GF-D8 (cell line): Measurements from ENCODE around the gene OLFM3.
A peak's percentile ranks its signal among the peaks of the same experiment; 100 is the strongest.

Source experiments
- DNase-seq: peaks from one replicate; lab custom pipeline; 2025; lab: John Stamatoyannopoulos, UW

OLFM3 gene

GRCh38 chr1:101847626-101848025 is 149.1 kb downstream of the OLFM3 start:
- no peak for DNase-seq

DNA sequence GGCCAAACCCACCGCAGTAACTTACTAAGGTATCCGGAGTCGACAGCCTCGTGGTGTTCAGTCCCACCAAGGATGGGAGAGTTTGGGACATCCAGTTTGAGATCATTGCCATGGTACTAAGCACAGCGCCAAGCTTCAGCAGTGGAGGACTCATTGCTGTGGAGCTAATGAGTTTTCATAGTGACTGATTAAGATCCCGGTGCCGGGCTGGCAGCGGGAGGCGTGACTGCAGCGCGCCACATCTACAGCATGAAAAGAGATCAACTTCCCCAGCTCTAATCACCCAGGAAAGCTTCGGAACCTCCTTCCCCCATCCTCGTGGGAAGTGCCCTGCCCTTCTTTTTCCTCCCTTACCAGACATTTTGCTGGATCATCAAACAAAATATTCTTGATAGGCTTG is 149.9 kb downstream of the OLFM3 start:
- no peak for DNase-seq

GRCh38 chr1:101843160-101843559 is 153.6 kb downstream of the OLFM3 start:
- DNase-seq: no peak

DNA sequence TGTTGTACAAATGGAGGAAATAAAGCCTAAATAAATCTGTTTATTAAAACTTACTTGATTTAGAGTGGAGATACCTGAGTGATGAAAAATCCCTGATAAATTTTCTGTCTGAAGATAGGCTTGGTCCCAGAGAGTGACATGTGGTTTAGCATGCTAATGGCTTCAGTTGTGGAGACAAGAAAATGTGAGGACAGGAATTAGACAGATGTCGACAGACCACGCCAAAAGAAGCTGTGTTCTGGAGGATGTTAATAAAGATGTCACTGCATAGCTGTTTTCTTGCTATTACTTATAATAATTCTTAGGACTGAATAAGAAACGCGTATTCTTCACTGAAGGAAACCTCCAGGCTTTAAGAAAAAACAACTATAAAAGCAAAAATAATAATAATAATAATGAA is 154.9 kb downstream of the OLFM3 start:
- no peak for DNase-seq

DNA sequence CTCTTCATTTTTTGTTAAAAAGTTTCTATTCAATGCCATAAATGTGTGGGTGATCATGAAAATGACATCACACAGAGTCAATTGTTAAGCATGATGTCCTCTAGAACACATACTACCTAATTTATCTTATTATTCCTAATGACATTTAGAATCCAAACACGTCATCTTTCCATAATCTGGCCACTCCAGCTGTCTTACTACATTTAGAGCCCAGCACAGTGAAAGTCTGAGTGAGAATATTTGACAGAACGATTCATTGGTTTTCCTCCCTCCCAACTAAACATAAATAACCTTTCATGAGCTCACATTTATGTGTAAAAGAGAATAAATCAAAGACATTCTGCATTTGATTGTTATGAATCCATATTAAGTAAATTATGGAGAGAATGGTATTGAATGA is 160.7 kb downstream of the OLFM3 start:
- no peak for DNase-seq

- DNase-seq: no peak
Observed at GRCh38 chr1:101833312-101833711, 163.4 kb downstream of the OLFM3 start.

DNA sequence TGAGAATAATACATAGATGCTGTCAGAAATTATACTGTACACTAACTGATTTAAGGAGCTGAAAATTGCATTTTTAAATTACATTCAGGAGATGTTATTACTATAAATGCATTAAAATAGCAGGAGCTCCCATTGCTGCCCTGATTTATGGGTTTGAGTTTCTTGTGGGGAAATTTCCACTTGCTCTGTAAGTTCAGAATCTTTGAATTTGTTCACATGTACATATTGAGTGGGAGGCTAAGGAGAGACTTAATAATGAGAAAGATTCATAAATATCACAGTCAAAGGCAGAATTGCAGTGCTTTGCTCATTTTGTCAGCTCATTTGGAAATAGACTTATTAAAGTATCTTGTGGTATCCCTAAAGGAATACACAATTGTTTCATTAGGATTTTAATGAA is 170.3 kb downstream of the OLFM3 start:
- no peak for DNase-seq

- DNase-seq: no peak
Observed at GRCh38 chr1:101820071-101820470, 176.7 kb downstream of the OLFM3 start.

GRCh38 chr1:101816262-101816661 is 180.5 kb downstream of the OLFM3 start:
- DNase-seq: no peak

- no peak for DNase-seq
Observed at GRCh38 chr1:101798417-101798816, 198.3 kb downstream of the OLFM3 start.

GRCh38 chr1:101797722-101798121 is 199.0 kb downstream of the OLFM3 start:
- no peak for DNase-seq

GRCh38 chr1:101781201-101781831 is 215.4 kb downstream of the OLFM3 start:
- DNase-seq: peak; percentile 16

GRCh38 chr1:101769520-101769919 is 227.2 kb downstream of the OLFM3 start:
- no peak for DNase-seq

GRCh38 chr1:101757985-101758384 is 238.7 kb downstream of the OLFM3 start:
- no peak for DNase-seq

DNA sequence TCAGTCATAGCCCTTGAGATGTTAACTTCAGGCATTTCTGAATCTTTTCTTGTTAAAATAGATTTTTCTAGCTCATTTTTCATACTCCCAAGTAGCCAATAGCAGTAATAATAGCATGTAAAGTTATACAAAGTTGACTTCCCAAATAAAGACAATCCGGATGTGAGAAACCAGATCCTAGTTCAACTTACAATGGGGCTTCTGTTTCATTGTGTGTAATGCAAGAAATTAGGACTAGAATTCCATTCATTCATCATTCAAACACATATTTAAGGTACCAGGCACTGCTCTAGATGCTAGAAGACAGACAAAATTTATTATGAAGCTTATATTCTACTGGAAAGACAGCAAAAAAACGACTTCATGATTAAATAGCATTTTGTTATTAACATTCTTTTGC is 240.3 kb downstream of the OLFM3 start:
- DNase-seq: no peak
